ENCODE data around the gene SMIM8.

Gene SMIM8

DNA sequence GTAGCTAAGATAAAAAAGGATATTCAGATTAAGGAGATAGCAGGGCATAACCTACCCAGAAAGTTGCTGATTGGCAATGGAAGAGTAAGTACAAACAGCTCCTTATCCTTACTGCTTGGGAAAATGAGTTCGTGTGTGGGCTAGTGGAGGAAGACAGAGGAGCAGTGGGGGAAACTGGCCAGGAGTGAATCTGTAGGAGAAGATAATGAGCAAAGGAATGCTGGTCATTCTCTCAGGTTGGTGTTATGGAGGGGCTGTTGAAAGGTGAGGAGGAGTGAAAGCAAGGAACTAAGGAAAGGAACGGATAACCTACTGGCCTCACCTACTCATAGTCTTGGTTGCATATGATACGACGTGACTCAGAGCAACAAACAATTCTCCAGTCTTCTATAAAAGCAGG, 14.0 kb downstream of the SMIM8 start:
- DNase-seq (ENCODE audit: low read depth) = no peak

DNA sequence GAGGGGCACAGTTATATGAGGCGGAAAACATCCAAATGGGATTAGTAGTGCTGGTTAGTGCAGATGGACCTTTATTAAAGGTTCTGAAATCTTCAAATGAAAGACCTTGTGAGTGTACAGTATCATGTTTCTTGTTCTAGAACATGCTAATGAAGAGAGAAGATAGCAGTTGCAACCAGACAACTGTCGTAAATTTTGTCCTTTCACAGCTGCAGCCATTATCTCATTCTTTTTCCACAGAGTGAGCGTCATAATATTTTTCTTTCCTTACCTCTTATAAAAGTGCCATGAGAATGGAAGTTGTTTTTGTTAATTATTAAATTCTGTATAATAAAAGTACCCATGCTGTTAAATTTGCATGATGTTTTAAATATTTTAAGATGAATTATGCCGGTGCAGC, 17.8 kb downstream of the SMIM8 start:
- no peak for DNase-seq (ENCODE audit: low read depth)

DNA sequence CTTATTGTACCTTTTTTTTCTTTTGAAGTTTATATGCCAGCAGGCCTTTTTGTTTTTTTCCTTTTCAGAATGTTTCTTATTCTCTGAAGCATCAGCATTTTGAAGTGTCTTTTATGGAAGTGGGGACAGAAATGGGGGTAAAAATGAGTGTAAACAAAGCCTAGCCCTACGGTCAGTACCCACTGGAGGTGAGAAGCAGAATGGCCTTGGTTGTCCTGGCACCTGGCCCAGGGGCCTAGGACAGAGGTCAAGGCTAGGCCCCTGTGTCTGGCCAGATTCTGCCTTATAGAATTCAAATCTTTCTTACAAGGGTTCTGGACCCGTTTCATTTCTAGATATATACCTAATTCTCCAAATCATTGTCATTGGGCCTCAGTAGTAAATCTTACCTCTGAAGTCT, 18.8 kb downstream of the SMIM8 start:
- DNase-seq (ENCODE audit: low read depth) = no peak

DNA sequence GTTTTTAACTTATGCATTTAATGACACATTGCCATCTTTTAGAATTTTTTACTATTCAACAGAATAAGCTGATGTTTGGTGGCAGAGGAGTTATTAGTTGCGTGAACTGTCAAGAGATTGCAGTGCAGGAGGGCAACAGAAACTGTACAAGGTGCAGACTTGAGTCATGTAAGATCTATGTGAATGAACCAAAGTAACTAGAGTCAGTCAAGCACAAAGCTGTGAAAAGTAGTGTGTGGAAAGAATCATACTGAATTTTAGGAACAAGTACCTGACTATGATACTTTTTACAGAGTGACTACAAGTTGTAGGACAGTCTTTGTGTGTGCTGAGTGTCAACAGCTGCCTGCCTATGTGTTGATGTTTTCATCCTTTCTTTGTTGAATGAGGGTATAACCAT, 19.5 kb downstream of the SMIM8 start:
- DNase-seq (ENCODE audit: low read depth) = no peak

DNA sequence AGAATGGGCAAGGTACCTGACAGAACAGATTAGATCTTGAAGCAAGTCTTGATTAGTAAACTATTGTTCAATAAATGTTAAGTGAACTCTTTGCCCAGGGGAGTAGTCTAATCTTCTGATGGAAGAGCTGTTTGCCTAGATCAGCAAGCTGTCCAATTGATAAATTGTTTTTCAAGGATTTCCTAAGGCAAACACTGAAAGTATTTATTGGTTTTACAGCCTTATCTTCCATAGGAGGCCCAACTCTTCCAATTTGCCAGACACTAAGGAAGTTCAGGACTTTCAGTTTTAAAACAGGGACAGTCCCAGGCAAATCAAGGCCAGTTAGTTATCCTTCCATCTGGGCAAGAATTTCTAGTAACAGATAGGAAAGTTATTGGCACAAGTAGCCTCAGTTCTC, 20.4 kb downstream of the SMIM8 start:
- no peak for DNase-seq (ENCODE audit: low read depth)

DNA sequence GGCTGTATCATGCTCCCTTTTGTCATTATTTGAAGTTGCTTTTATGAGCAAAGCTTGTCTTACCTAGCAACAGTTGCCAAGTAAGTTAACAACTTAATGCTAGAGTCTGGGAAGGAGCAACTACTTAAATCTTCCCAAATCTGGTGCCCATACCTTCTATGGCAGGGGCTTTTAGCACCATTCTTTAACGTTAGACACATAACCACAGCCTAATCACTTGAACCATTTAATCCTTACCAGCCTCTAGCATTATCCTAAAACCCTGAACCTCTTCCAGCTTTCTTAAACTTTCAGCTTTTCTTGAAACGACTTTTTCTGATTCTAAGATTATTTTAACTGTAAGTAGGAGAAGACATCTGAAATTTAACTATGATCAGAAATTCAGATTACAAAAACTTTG, 22.3 kb downstream of the SMIM8 start, which contains the start of gene C6orf163:
Gene C6orf163 (plus strand): TSS at position 83 of the 400 bp plus-strand sequence. CDS start 287 bp downstream, at position 370.
- no peak for DNase-seq (ENCODE audit: low read depth)

DNA sequence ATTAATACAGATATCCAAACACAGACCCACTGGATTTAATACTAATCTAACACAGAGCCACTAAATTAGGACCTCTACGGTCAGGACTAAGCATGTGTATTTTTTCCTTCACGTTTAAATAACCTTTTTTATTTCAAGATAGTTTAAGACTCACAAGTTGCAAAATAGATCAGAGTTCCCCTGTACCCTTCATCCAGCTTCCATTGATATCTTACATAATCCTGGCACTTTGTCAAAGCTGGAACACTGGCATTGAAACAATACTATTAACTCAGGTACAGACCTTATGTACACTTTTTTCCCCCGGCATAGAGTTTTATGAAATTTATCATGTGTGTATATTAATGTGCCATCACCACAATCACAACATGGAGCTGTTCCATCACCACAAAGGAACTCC, 24.3 kb downstream of the SMIM8 start:
- no peak for DNase-seq (ENCODE audit: low read depth)

DNA sequence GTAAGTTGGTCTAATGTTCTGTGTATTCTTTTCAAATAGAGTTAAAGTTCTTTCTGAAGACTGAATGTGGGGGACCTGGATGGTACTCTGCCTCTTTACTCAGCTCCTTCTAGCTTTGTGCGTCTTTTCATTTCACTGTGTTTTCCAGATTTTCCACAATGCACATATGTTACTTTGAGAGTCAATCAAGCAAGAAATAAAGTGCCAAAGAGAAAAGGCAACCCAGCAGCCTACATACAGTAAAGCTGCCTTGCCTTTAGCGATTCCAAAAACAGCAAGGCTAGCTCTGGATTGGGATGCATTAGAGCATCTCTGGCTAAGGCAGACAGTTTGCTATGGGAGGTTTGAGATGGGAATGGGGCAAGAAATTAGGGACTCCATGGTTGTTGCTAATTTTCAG, 27.5 kb downstream of the SMIM8 start:
- DNase-seq (ENCODE audit: low read depth) = no peak

DNA sequence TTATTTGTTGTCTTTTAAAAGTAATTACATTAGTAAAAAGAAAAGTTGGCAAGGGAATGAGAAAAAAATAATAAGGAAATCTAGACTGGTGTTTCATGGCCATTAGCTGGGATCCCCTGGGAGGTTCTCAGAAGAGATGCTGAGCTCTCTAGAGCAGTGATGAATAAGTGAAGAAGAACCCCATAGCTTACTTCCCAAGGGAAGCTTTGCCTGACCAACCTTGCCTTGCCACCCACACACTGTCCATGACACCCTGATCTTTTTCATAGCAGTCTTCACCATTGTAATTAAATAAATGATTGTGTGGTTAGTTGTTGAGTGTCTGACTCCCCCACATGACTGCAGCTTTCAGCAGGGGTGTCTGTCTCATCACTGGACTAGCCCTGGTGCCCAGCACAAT, 28.1 kb downstream of the SMIM8 start:
- no peak for DNase-seq (ENCODE audit: low read depth)

DNA sequence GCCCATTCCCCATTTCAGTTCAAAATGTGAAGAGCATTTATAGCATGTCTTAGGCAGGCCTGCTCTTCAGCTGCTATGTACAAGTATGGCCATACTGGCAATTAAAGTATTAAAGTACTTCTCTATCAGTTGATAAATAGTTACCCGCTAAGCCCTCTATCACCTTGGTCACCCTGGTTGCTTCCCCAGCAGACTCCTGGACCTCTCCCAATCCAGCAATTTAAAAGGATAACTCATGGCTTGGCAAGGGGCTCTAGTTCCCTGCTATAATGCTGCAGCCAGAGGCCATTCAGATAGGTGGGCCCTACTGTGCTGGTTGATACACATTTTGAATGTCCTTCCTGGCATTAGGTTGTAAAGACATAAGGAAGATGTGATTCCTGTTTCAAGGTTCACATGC, 29.2 kb downstream of the SMIM8 start:
- DNase-seq (ENCODE audit: low read depth) = no peak

DNA sequence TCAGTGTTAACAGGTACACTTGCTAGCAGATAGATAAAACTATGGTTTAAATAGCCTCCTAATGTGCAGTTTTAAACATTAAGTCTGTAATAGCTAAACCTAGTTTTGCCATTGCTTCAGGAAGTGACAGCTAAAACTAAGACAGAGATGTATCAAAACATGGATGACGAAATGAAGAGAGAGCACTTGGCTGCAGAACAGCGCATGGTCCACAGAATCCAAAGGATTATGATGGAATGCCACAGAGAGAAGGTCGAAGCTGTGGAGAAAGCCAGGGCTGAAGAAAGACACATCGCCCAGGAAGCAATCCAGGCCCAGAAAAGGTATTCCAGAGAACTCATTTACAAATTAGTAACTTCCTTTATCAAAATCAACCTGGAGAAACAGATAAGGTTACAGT, 33.8 kb downstream of the SMIM8 start:
- DNase-seq (ENCODE audit: low read depth) = no peak

DNA sequence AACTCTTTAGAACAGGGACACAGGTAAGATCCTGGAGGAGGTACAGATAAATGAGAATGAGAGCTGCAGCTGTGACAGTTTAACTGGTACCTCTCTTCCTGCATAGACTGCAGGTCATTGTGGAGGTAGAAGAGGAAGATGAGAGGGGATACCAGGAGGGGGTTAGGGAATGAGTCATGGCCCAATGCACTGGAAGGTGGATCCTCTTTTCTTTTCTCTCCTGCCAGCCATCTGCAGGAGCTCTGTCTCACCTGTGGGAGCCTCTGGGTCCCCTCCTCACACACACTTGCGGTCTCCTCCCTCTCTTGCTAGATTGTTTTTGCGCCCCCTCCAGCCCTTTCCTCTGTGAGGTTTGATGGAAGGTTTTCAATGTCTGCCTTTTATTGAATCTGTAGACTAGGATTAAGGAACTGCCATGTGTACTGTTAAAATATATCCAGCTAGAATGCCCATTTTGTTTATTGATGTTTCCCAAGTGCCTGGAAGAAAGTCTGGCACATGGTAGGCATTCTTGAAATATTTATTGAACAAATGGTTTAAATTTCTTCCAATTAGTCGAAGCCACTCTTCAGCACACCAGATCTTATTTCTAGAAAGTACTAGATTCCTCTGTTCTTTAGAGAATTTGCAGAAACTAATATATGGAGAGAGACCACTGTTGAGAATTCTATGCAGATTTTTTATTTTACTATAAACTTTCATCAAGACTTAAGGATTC, 35.2 kb downstream of the SMIM8 start:
- DNase-seq (ENCODE audit: low read depth) = no peak

DNA sequence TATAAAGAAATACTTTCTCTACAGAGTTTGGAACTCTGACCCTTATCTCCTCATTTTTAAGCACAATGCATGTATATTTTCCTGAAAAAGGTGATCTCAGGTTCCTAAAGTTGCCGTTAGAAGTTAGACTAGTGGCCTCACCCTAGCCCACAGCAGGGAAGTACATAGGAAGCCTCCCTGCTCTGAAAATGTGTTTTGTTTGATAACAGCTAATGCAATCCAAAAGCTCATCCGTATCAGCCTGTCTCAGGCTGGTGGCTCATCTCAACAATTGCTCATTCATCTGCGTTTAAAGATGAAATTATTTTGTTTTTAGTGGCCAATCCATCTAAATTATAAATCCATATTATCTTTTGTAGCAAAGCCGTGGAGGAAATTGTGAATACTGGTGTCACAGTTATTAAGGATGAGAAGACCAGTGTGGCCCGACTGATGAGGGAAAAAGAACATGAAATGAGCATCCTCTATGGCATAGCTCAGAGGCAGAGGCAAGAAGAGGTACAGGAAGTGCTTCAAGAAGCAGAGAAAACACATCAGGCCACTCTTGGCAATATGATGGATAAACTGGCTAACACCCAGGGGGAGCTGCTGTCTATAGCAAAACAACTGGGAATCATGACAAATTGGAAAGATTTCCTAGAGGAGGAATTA, 42.3 kb downstream of the SMIM8 start:
- DNase-seq (ENCODE audit: low read depth) = no peak

DNA sequence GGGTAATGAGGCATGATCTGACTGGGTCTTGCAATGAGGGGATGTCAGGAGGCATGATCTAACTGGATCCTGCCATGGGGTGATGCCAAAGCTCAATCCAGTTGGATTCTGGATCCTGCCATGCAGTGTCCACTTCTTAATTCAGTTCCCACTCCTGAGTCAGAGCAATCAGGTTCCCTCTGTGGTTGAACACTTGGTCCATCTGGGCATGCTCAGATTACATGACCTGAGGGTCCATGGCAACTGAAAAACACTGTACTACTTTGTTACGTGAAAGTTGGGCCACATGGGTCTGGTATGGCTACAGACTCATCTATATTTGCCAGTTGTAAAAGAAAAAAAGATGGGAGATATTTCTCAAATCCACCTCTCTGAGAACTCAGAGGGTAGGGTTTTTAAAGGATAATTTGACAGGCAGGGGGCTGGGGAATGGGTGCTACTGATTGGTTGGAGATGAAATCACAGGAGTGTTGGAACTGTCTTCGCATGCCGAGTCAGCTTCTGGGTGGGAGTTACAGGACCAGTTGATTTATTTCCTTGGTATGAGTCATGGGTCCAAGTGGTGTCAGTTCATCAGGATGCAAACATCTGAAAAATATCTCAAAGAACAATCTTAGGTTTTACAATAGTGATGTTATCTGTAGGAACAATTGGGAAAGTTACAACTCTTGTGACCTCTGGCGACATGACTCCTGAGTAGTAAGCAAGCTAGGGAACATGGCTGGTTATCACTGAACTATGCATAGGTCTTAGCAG, 43.9 kb downstream of the SMIM8 start:
- DNase-seq (ENCODE audit: low read depth) = no peak

DNA sequence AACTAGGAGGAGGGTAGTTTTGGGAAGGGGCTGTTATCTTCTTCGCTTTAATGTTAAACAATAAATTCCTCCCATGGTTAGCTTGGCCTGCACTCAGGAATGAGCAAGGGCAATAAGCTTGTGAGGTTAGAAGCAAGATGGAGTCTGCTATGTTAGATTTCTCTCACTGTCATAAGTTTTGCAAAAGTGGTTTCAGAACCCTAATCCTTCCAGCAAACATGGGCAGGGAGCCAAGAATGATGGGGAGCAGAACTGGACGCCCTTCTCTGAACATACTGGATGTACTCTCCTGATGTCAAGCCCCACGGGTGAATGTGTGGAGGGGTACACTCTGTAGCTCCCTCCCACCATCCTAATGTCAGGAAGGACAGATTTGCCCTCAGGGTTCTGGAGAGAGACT, 44.5 kb downstream of the SMIM8 start:
- DNase-seq (ENCODE audit: low read depth) = no peak

DNA sequence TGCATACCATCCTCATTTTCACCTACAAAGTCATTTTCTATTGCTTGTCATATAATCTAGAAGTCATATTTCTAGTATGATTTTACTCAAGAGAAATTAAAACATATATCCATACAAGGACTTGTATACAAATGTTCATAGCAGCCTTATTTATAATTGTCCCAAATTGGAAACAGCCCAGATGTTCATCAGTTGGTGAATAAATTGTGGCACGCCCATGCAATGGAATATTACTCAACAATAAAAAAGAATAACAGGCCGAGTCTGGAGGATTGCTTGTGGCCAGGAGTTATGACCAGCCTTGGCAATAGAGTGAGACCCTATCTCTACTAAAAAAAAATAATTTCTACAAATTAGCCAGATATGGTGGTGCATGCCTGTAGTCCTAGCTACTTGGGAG, 51.0 kb downstream of the SMIM8 start:
- no peak for DNase-seq (ENCODE audit: low read depth)

DNA sequence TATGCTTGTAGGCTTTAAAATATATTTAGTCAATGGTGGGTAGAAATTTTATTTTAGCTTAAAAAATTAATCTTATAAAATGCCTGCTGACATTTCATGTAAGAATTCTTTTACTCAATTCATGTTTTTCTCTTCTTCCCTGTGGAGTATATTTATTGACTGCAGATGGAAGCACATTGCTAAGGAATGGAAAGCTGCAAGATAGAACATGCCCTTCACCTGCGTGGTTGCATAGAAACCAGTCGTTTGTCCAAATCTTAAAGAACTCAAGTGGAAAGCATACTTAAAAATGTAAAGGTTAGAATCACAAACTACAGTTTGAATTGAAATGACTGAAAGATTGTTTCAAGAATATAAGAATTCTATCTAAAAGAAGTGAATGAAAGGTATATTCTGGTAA, 52.9 kb downstream of the SMIM8 start:
- DNase-seq (ENCODE audit: low read depth) = no peak

DNA sequence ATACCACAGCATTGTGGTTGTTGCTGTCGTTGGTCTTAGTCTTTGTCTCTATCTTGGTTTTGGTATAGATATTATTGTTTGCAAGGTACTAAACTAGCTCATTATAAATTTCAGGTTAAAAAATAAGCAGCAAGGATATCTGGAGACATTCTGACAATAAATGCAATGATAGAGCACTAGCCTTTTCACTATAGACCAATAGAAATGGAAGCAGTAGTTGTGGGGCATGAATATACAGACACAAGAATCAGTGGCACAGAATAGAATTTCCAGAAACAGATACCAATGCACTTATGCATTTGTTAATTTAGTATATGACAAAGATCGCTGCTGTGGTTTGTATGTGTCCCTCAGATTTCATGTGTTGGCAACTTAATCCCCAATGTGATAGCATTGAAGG, 54.3 kb downstream of the SMIM8 start:
- DNase-seq (ENCODE audit: low read depth) = no peak

DNA sequence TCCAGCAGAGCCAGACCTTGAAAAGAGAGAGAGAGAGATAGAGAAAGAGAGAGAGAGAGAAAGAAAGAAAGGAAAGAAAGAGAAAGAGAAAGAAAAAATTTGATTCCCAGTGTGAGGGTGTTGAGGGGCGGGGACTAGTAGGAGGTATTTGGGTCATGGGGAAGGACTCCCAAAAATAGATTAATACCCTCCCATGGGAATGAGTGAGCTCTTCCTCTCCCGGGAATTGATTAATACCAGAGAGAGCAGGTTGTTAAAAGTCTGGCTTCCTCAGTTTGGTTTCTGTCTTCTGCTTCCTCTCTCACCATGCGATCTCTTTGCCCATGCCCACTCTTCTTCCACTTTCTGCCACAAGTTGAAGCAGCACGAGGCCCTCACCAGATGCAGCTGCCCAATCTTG, 56.6 kb downstream of the SMIM8 start:
- DNase-seq (ENCODE audit: low read depth) = no peak

DNA sequence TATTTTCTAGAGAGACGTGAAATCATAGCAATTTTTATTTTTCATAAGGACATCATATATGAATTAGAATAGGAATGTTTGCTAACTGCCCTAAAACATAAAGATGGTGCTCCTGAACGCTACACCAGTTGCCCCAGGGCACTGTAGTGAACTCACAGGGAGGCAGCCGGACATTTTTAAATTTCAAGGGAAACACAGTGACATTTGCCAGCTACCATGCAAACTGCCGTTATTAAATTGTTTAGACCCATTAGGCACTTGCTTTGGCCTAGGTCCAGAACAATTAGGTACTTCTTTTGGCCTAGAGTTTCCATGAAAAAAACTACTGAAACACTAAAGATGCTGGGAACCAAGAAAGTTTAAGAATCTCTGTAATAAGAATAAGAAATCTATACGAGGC, 60.5 kb downstream of the SMIM8 start:
- DNase-seq (ENCODE audit: low read depth) = no peak

DNA sequence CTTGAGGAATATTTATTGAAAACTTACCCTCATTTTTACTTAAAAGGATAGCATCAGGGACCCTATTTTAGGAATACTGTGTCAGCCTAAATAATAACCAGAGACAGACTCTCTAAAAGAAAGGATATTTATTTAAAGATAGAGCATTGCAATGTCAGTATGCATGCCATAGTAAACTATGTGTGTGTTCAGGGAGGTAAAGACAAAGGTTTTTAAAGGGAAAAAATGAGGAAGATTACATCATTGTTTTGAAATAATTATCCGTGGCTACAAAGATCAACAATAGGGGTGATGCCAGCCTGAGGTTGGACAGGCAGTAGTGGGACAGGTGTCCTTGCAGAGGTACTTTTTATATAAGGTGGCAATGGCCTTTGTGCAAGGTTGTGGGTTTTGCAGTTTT, 61.6 kb downstream of the SMIM8 start:
- DNase-seq (ENCODE audit: low read depth) = no peak

DNA sequence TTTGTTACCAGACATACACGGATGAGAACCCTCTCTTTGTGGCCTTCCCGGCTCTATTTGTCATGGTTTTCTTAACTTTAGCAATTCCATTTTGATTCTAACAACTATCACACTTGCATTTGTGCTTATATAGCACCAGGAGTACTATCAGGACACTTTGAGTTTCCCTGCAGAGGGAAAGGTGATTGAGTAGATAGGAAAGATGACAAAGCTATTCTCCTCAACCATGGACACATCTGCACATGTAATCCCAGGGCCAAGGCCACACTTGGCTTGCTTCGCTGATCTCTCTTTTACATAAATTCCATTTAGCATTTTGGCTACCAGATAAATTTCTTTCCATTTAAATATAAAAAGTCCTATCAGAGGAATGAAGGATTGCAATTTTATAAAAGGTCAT, 62.1 kb downstream of the SMIM8 start:
- DNase-seq (ENCODE audit: low read depth) = no peak

DNA sequence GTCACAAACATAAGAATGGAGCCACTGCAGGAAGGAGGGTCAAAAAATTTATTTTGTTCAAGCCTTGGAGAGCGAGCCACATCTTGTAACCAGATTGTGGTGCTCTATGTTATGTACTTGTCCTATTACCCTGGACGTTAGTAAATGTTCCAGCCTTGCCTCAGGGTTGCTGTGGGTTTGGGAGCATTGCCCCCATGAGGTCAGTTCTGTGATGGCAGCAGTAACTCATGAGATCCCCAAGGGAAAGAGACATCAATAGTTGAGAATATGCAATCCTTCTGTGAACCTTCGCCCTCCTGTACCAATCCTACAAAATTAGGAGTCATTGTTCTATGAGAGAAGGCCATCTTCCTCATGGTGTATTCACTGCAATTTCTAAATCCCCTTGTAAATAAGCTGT, 68.9 kb downstream of the SMIM8 start:
- no peak for DNase-seq (ENCODE audit: low read depth)

Data from stimulated activated CD8-positive, alpha-beta memory T cell treated with anti-CD3 and anti-CD28 coated beads, Interleukin-12 subunit alpha, Interleukin-12 subunit beta, amount 100 ng/mL, for 4 hours (primary cell).